ENCODE data around the gene ANKRD18A.

ANKRD18A gene

DNA sequence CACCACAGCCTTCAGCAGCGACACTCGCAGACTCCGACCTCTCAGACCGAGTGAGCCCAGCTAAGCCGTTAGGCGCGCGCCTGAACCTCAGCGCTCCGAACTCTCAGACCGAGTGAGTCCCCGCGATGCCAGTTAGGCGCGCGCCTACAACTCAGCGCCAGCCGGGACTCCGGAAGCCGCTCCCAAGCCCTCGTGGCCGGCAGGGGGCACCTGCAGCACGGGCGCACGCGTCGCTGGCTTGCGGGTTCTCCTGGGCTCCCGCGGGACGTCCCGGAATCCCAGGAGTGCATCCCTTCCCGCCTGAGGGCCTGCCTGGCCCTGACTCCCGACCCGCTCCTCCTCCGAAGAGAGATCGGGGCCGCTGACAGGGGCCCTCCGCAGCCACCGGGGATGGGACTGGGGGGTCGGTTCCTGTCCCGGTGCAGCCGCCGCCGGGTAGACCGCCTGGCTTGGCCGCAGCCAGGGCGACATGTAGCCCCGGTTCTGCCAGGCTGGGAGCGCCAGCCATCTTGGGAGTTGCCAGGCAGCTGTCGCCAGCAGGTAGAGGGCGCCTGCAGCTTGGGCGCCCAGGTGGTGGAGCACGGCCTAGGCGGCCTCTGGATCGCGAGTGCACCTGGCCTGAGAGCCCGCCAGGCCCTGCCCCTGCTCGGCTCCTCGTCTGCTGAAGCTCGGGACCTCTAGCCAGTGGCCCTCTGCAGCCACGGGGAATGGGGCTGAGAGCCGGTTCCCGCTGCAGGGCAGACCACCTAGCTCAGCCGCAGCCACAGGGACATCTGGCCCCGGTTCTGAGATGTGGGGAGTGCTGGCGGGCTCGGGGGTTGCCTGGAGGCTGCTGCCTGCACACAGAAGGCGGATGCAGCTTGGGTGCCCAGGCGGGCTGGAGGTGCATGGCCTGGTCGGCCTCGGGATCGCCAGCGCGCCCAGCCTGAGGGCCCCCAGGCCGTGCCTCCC lies at the start of gene ANKRD18A:
TSS of gene ANKRD18A (minus strand) at position 114 of the 951 bp plus-strand sequence. CDS start 311 bp downstream, outside the sequence.
- DNase-seq, result peak; percentile 36 to 90

DNA sequence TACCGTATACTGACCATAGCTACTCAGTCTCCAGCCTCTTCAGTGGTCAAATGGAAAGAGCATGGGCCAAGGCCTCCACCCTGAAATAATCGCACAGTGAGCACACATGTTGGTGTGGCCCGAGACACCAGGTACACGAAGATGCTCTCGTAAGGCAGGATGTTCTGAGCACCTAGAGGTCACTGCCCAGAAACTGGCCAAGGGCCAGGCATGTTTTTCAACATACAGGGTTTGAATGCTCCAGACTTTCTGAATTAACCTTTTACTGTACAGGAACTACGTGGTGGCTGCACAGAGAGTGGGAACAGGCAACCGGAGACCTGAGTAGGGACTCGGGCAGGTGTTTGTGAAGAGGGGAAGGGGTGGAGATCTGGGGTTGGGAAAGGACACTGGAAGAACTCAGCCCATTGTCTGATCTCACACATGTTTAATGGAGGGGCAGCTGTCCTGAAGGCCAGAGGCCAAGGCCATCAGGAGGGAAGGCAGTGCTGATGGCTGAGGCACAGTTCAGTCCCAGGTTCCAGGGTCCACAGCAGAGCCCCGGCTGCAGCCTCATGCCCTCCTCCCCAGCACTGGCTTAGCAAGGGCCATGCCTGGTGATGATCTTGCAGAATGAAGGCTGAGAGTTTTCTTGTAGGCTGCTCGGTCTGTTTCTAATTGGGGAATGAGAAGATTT lies 48.5 kb upstream of the ANKRD18A start:
- no peak for DNase-seq

DNA sequence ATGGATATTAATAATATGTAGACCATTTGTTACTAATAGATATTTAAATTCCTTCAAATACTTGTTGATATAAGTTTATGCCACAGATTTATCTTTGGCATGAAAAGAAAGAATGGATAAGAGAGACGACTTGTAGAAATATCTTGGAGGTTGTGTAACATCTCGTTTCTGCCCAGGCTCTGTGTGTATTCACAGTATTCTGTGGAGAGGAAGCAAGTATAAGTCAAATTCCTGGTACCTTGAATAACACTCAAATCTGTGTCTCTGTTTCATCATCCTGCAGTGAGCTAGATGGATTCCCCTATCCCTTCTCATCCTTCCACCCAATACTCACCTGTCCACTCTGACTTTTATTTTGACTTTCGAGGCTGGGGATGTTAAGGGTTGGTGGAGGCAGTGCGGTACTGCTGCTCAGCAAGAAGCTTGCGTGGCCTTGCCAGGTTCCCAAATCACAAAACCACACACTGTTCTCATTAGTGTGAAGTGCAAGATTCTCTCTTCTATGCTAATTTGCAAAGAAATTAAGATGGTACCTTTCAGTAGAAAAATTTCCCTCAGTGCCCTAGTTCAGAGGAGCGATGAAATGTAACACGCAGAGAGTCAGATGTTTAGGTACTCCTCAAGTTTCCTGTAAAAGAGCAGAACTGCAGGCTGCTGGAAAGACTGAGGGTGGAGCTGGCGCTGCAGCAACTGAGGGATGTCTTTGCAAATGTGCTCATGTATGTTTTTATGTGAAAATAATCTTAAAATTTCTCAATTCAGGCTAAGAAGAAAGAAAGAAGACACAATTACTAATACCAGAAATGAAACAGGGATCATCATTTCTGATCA lies 42.6 kb upstream of the ANKRD18A start:
- DNase-seq, result peak in 1 of 2 experiments; percentile 5

DNA sequence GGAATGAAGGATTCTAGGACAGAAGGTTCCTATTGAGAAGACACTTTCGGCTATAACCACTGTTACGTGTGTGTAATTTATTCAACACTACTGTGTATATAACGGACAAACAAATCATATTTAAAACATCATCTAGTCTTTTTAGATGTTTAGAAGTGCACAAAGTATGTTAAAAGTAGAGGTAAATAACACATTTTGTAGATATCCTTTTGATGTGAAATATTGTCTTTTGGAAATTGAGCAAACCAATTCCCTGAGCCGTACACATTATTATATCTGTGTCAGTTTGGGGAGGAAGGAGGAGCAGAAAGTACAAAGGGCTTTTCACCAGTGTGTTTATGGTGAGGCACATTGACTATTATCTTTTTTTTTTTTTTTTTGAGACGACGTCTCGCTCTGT lies 39.1 kb upstream of the ANKRD18A start:
- no peak for DNase-seq

DNA sequence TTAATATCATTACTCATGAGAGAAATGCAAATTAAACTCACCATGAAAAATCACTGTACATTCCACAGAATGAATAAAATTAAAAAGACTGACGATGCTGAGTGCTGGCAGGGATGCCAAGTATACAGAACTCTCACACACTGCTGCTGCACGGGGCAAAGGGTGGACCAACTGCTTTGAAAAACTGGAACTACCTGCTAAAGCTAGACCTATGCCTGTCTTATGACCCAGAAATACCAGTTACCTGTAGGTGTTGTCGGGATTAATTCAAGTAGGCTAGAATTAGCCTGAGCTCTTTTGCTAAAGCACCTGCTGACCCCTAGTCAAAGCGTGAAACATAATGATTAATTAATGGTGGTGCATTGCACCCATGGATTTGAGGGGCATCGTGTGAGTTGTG lies 36.5 kb upstream of the ANKRD18A start:
- no peak for DNase-seq

DNA sequence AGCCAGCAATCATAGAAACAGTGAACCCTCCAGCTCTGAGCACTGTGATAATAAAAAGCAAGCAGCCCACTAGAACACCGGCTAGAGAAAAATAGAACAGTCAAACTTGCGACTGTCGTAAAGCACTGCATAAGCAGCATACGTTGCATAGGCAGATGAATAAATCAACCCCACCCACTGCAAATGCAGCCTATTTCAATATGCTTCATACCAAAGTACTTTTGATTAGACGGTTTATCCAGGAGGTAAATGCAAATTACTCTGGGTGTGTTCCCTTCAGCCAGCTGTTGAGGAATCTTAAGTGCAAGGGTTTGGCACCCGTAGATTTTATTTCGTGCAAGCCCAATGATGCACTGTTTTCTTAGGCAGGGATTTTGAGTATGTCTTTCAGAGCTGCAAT lies 32.1 kb upstream of the ANKRD18A start:
- DNase-seq, result no peak

DNA sequence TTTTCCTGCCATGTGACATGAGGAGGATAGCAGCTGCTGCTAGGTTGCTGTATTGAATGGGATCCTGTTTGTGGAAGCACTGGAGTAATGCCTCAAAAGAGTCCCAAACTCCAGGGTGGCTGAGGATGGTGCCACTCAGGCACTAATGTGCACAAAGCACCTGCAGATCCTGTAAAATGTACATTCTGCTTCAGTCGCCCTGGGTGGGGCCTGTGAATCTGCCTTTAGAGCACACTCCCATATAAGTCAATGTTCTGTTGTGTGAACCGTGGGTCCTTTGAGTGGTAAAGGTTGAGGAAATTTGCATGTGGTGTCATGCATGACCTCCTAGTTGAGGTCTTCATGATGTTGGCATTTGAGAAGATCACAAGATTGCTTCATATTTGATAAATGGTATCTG lies 31.6 kb upstream of the ANKRD18A start:
- no peak for DNase-seq

DNA sequence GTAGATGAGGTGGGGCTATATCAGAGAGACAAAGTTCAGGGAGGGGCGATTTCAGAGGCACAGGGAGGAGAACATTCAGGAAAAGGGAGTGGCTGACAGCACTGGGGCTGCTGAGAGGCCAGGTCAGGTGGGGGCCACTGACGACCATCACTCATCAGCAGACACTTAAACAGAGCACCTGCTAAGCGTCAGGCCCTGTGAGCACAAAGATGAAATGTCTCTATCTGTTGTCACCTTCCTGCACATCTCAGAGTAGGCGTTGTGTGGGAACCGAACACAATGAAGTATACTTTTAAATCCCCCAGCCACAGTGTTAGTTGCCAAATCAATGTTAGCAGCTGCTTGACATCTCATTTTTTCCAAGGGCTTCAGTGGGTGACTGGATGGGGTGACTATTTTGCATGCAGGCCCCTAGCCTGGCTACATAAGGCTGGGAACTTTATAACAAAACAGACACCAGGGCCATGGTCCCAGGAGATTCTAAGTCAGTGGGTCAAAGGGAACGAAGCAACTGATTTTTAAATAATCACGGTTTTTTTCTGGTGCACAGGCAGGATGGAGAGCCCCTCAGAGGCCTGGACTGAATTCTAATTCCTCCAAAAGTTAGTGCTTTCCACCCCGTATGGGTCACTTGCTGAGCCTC lies 31.1 kb upstream of the ANKRD18A start:
- DNase-seq, result no peak

DNA sequence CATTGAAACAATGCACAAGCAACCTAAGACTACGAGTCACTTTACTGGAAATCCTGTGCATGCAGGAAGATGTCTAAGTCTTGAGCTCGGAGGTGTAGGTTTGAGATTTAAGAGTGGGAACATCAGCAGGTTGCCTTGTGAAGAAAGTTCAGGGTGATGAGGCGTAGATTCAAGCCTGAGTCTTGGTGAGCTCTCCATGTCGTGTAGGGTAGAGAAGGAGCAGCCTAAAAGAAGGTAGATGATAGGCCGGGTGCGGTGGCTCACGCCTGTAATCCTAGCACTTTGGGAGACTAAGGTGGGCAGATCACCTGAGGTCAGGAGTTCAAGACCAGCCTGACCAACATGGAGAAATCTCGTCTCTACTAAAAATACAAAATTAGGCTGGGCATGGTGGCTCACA lies 30.2 kb upstream of the ANKRD18A start:
- no peak for DNase-seq

DNA sequence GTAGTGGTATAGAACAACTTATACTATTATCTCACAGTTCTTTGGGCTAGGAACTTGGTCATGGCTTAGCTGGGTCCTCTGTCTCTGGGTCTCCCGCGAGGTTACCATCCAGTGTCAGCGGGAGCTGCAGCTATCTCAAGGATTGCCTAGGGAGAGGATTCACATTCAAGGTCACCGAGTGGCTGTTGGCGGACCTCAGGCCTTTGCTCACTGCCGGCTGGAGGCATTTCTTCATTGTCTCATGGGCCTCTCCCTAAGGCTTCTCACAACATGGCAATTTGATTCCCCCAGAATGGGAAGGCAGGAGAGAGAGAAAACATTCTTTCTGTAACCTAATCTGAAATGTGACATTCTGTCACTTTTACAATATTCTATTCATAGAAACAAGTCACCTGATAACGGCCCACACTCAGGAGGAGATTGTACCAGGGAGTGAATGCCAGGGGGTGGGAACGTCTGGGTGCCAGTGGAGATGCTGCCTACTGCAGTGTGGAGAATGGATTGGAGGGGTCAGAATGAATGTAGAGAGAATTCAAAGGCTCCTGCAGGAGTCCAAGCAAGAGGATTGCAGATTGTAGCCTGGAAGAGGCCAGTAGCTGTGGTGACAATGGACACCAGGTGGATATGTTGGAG lies 29.5 kb upstream of the ANKRD18A start:
- DNase-seq, result no peak

DNA sequence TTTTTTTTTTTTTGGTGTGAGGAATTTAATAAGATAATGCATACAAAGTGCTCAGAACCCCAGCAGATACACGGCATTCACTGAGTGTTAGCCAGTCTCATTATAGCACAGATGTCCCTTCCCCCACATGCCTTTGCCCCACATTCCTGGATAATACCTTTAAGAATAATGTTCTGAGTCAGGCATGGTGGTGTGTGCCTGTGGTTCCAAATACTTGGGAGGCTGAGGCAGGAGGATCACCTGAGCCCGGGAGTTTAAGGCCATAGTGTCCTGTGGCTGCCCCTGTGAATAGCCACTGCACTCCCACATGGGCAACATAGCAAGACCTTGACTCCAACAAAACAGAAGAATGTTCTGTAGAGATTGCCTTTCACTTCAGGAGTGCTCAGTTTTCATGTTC lies 24.2 kb upstream of the ANKRD18A start:
- DNase-seq, result no peak

DNA sequence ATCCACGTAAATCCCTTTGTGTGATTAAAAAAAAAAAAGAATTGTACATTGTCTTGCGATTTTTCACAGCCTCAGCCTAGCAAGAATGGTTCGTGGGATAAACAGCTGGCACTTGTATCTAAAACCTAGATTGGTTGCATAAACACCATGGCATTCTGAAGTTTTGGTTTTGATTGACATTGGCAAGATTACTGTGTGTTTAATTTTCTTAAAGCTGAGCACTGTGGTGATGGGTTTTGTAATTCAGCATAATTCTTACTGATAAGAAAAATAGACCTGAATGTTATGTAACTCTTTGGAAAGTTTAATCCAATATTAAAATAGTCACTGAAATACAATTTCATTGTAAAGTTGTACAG lies 23.4 kb upstream of the ANKRD18A start:
- DNase-seq, result no peak

DNA sequence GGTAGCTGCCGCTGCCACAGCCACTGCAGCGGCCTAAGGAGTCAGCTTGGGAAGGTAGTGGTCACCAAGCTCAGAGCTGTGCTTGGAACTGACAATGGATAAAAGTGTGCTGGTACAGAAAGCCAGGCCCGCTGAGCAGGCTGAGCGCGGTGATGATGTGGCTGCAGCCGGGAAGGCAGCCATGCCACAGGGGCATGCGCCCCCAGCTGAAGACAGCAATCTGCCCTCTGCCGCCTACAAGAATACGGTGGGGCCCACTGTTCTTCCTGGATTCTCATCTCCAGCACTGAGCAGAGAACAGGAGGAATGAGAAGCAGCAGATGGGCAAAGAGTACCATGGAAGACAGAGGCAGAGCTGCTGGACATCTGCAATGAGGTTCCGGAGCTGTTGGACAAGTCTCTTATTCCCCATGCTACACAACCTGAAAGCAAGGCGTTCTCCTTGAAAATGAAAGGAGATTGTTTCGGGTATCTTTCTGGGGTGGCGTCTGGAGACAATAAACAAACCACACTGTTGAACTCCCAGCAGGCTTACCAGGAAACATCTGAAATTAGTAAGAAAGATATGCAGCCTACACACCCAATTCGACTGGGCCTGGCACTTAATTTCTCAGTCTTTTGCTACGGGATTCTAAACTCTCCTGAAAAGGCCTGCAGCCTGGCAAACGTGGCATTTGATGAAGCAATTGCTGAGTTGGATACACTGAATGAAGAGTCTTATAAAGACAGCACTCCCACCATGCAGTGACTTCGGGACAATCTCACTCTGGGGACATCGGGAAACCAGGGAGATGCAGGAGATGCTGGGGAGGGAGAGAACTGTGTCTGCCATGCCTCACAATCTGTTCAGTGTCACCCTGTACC lies 22.8 kb upstream of the ANKRD18A start:
- no peak for DNase-seq

DNA sequence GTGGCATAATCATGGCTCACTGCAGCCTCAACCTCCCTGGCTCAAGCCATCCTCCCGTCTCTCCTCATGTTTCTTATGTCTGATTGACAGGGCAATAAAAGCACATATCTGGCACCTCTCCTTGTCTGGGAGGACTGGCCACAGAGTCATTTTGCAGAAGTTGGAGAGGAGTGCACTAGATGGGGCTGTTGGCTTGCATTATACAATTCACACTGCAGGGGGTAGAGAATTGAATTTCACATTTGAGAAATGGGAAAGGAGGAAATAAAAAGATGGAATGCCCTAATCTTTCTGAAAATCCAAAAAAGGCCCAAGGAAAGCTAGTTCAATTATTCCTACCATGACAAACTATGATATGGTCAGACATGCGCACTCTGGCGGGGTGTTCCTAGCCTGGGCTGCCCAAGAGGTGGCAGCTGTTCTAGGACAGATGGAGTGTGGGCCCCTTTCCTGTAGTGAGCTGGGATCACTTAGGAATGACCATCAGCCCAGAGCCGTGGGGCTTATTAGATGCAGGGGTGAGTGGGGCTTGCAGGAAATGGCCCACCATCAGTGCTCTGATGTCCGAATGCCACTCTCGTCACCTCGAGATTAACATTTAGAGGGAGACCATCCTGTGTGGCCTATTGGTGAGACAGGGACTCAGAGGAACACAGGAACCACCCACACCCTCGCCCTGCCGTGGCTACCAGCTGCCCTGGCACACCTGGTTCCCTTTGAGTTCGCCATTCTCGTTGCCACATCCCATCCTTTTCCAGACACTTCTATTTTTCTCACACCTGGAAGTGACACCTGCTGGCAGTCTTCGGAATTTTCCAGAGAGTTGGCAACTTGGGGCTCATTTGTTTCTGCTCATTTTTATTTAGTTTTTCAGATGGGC lies 21.8 kb upstream of the ANKRD18A start:
- peak in 1 of 2 experiments; percentile 67 for DNase-seq

DNA sequence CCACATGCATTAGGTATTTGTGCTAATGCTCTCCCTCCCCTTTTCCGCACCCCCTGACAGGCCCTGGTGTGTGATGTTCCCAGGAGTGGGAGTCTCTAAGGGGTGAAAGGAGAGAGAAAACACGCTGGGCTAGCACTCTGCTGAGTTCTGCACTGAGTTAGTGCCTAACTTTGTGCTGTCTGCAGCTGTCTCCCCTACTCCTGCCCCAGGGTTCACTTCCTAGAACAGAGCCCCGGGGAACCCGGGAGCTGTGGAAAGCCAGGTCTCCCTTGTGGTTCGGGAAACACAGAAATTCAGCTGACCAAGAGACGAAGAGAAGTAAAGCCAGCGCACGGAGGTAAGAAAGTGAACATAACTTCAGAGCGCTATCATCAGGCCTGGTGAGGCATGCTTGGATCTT lies 20.7 kb upstream of the ANKRD18A start:
- DNase-seq, result no peak

DNA sequence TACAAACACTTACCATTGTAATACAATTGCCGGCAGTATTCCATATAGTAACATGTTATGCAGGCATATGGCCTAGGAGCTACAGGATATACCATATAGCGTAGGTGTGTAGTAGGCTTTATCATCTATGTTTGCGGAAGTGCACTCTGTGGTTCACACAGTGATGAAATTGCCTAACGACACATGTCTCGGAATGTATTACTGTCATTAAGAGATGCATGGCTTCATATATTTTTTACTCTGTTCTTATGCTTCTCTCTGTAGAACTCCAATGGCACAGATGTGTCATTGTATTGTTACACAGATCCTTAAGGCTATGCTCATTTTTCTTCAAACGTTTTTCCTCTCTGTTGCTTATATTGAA lies 19.2 kb upstream of the ANKRD18A start:
- no peak for DNase-seq

DNA sequence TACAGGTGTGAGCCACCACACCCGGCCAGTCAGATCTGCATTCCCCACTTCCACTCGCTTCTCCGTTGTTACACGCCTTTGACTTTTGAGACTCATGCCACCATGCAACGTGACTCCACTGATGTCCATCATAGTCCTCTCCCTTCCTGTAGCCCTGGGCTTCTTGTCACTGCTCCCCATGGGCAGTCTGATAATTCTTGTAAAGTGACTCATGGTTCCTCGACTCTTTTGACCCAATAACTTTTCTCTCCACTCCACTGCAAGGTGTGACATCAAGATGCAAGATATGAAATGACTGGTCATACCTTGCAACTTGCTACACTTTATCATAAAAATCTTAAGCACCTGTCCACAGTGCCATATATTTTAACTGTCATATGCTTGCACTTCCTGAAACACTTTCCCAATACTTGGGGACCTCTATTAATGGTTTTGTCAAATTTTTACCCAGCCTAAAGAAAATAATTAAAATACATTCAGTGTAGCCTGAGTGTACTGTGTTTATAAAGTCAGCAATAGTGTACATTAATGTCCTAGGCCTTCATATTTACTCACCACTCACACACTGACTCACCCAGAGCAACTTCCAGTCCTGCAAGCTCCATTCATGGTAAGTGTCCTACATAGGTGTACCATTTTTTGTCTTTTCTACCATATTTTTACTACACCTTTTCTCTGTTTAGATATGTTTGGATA lies 18.6 kb upstream of the ANKRD18A start:
- DNase-seq, result no peak

DNA sequence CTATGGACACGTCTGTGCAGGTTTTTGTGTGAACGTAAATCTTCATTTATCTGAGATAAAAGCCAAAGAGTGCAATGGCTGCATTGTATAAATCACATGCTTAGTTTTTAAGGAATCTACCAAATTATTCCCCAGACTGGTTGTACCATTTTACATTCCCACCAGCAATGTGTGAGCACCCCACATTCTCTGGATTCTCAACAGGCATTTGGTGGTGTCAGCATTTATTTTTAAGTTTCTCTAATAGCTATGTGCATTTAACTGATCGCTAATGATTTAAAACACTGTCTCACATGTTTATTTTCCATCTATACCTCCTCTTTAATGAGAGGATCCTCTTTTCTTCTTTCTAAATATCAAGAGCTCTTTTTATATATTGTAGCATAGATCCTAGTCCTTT lies 13.9 kb upstream of the ANKRD18A start:
- no peak for DNase-seq

DNA sequence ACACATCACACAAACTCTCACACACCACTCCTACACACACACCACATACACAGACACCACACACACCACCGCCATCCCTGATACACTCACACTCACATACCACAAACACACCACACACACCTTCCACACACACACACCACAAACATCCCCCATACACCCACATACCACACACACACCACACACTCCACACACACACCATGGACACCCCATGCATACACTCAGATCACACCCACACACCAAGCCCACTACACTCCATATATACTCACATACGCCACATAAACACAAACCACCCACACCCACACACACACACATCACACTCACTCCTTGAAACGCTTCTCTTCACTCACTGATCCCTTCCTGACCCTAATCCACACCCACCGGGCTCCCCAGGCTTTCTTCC lies 9.1 kb upstream of the ANKRD18A start:
- DNase-seq, result no peak

DNA sequence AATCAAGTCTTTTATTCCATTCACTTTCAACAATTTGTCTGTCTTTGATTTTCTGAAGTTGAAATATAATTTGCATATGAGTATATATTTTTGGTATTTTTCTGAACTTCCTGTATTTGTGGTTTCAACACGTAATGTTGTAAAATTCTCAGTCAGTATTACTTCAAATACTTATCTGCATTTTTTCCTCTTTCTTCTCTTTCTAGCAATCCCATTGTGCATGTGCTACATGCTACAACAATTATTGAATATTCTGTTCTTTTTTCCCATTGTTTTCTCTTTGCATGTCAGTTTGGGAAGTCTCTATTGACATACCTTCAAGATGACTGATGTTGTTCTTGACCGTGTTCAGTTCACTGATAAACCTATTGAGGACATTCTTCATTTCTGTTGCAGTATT lies 5.6 kb upstream of the ANKRD18A start:
- no peak for DNase-seq
